ENCODE data around the gene TEX54. TPM values are rescaled to one million over a fixed set of nuclear protein-coding genes. Genes with fewer than 3 reads are reported as not detected.

Gene TEX54
- total RNA-seq, 5 donors from 2014 or later (not counting 1 experiment from before 2014, with no cell fraction given): not detected

GRCh38 chr11:62856333-62856895 is 23.8 kb upstream of the TEX54 start:
- no peaks in the 10 kb centered on the region for H3K9me3 Mint-ChIP-seq
- peak overlapping the region; percentile 93 to 98 (median 97) for H3K4me3 Mint-ChIP-seq
- H3K4me1 Mint-ChIP-seq: peaks cover 43 to 62% (median 59%) of the 10 kb centered on the region in 3 donors
- Histone ChIP-seq H3K9me3 (no peaks in the 10 kb centered on the region), H3K36me3 (ENCODE audit: control insufficient read depth in 2 of 2, extremely low read depth in 1 of 2, insufficient read depth in 1 of 2, low read length in 1 of 2) (peaks cover 0 to 31% of the 10 kb centered on the region in 2 donors), H3K4me1 (ENCODE audit: control insufficient read depth in 1 of 2, extremely low read depth in 1 of 2, insufficient read depth in 2 of 2, low read length in 2 of 2) (peaks cover 32 to 33% of the 10 kb centered on the region in 2 experiments), H3K27ac (ENCODE audit: low read length) (peak overlapping the region; percentile 62), H3K4me3 (ENCODE audit: control insufficient read depth in 1 of 2, extremely low read depth in 1 of 2, low read length in 1 of 2) (peak overlapping the region; percentile 81 to 100), H3K27me3 (replicated peaks in 1 of 2; ENCODE audit: control insufficient read depth in 2 of 2, extremely low read depth in 1 of 2, insufficient read depth in 2 of 2, low read length in 1 of 2) (no peaks in the 10 kb centered on the region)
- H3K36me3 Mint-ChIP-seq: peaks cover 38% of the 10 kb centered on the region
- no peak for ATAC-seq (replicated peaks in 1 of 4)
- no peaks in the 10 kb centered on the region for H3K27me3 Mint-ChIP-seq
- POLR2A ChIA-PET: interaction anchor here (0.5 to 3.4 kb wide), 27 partner anchors 8 to 711 kb away, joined by 3 to 23 read pairs (median 4); partner anchors contain the start of genes C11orf98 (in 2 of the 2), CSKMT (in 2 of the 2), LBHD1 (in 1 of the 2) and NXF1 (in 1 of the 2)
- CTCF ChIA-PET: interaction anchor here in 1 of 2 donors (0.6 to 2.8 kb wide), 13 partner anchors 8 to 282 kb away, joined by 3 to 19 read pairs (median 3); partner anchors contain the start of genes HNRNPUL2, SLC3A2, STX5 and TAF6L
- peak in 1 of 35 experiments; percentile 48 for DNase-seq
- H3K27ac Mint-ChIP-seq: peak overlapping the region; percentile 94 to 96
- 0% methylated on average over 11 of the region's 20 CpGs for WGBS (ENCODE audit: insufficient coverage)

- ATAC-seq (replicated peaks in 1 of 4): peak; percentile 89 to 94 (median 92)
- no peaks in the 10 kb centered on the region for H3K27me3 ChIP-seq (replicated peaks in 1 of 2; ENCODE audit: control insufficient read depth in 2 of 2, extremely low read depth in 1 of 2, insufficient read depth in 2 of 2, low read length in 1 of 2)
- H3K27ac ChIP-seq (ENCODE audit: low read length): peak overlapping the region; percentile 62
- H3K36me3 ChIP-seq (ENCODE audit: control insufficient read depth in 2 of 2, extremely low read depth in 1 of 2, insufficient read depth in 1 of 2, low read length in 1 of 2): peaks cover 0 to 33% of the 10 kb centered on the region in 2 donors
- Mint-ChIP-seq H3K27me3 (no peaks in the 10 kb centered on the region), H3K9me3 (no peaks in the 10 kb centered on the region), H3K4me3 (peak overlapping the region; percentile 93 to 98 (median 97)), H3K27ac (peak overlapping the region; percentile 94 to 96), H3K36me3 (peaks cover 38% of the 10 kb centered on the region), H3K4me1 (peaks cover 45 to 65% (median 63%) of the 10 kb centered on the region in 3 donors)
- no peaks in the 10 kb centered on the region for H3K9me3 ChIP-seq
- peaks cover 32 to 37% of the 10 kb centered on the region in 2 experiments for H3K4me1 ChIP-seq (ENCODE audit: control insufficient read depth in 1 of 2, extremely low read depth in 1 of 2, insufficient read depth in 2 of 2, low read length in 2 of 2)
- ChIA-PET POLR2A (interaction anchor here (0.5 to 6.5 kb wide), 34 partner anchors 9 to 711 kb away, joined by 3 to 71 read pairs (median 4); partner anchors contain the start of genes C11orf98 (in 2 of the 2), CSKMT (in 2 of the 2), STX5 (in 2 of the 2) and LBHD1 (in 1 of the 2)), CTCF (interaction anchor here in 1 of 2 donors (0.5 to 2.8 kb wide), 12 partner anchors 8 to 282 kb away, joined by 3 to 19 read pairs (median 4); partner anchors contain the start of genes B3GAT3, HNRNPUL2, SLC3A2 and ZBTB3)
- peak overlapping the region; percentile 81 to 100 for H3K4me3 ChIP-seq (ENCODE audit: control insufficient read depth in 1 of 2, extremely low read depth in 1 of 2, low read length in 1 of 2)
- 0% methylated on average over 51 of the region's 54 CpGs for WGBS (ENCODE audit: insufficient coverage)
- peak; percentile 93 to 99 (median 96) for DNase-seq
Measured at GRCh38 chr11:62855571-62856332, 23.1 kb upstream of the TEX54 start.

DNA sequence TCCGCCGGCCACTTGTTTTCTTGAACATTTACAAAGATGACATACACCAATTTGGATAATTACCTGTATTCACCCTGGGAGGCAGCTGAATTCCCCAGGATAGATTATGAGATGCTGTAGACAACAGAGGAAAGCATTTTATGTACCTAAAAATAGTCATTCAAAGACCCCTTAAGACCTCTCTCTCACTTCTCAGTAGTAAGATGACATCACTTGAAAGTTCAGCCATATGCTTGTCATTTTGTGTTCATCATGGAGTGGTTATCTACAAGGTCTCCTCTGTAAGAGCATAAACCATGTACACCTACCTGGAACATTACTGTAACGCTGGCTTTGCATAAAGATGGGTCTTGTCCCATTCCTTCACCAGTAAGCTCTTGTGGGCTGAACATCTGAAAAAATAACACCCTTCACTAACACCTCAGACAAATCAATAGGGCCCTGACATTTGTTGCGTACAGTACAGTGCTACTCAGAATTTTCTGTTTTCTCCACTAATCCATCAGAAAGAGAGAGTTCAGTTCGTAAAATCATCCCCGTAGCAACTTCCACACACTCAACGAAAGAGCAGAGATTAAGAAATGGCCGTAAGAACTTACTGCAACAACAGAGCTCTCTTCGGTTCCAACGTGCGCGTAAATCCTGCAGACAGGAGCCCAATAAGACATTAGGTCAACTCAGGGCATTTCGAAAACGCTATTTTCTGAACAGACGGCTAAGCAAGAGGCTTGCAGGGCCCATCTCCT is 22.4 kb upstream of the TEX54 start:
- peak overlapping the region; percentile 62 for H3K27ac ChIP-seq (ENCODE audit: low read length)
- Mint-ChIP-seq H3K4me3 (peak overlapping the region; percentile 93 to 98 (median 97)), H3K4me1 (peaks cover 45 to 65% (median 63%) of the 10 kb centered on the region in 3 donors), H3K27ac (peak overlapping the region; percentile 94 to 96), H3K27me3 (no peaks in the 10 kb centered on the region), H3K36me3 (peaks cover 38% of the 10 kb centered on the region), H3K9me3 (no peaks in the 10 kb centered on the region)
- H3K4me1 ChIP-seq (ENCODE audit: control insufficient read depth in 1 of 2, extremely low read depth in 1 of 2, insufficient read depth in 2 of 2, low read length in 2 of 2): peaks cover 32 to 40% of the 10 kb centered on the region in 2 experiments
- DNase-seq (peak in 1 of 35 experiments; percentile 26), ATAC-seq (replicated peaks in 1 of 4) (peak in 1 of 4 experiments; percentile 7)
- ChIA-PET CTCF (interaction anchor here (0.5 to 2.8 kb wide), 6 partner anchors 14 to 263 kb away, joined by 3 to 19 read pairs (median 4); partner anchors contain the start of genes B3GAT3 (in 1 of the 2) and ZBTB3 (in 1 of the 2)), POLR2A (interaction anchor here (0.5 to 6.5 kb wide), 31 partner anchors 11 to 349 kb away, joined by 3 to 71 read pairs (median 4); partner anchors contain the start of genes STX5 (in 2 of the 2), C11orf98 (in 1 of the 2), CSKMT (in 1 of the 2) and EEF1G (in 1 of the 2))
- H3K4me3 ChIP-seq (ENCODE audit: control insufficient read depth in 1 of 2, extremely low read depth in 1 of 2, low read length in 1 of 2): peak overlapping the region; percentile 81 to 100
- 0% methylated on average over 11 of the region's 15 CpGs for WGBS (ENCODE audit: insufficient coverage)
- no peaks in the 10 kb centered on the region for H3K9me3 ChIP-seq
- peaks cover 0 to 33% of the 10 kb centered on the region in 2 donors for H3K36me3 ChIP-seq (ENCODE audit: control insufficient read depth in 2 of 2, extremely low read depth in 1 of 2, insufficient read depth in 1 of 2, low read length in 1 of 2)
- H3K27me3 ChIP-seq (replicated peaks in 1 of 2; ENCODE audit: control insufficient read depth in 2 of 2, extremely low read depth in 1 of 2, insufficient read depth in 2 of 2, low read length in 1 of 2): no peaks in the 10 kb centered on the region

GRCh38 chr11:62854013-62854824 is 21.6 kb upstream of the TEX54 start:
- H3K4me1 ChIP-seq (ENCODE audit: control insufficient read depth in 1 of 2, extremely low read depth in 1 of 2, insufficient read depth in 2 of 2, low read length in 2 of 2): peaks cover 32 to 40% of the 10 kb centered on the region in 2 experiments
- peak overlapping the region; percentile 94 to 96 for H3K27ac Mint-ChIP-seq
- H3K36me3 Mint-ChIP-seq: peaks cover 38% of the 10 kb centered on the region
- POLR2A ChIA-PET: interaction anchor here (0.5 to 6.5 kb wide), 29 partner anchors 8 to 430 kb away, joined by 3 to 71 read pairs (median 4); partner anchors contain the start of genes C11orf98 (in 1 of the 2), CSKMT (in 1 of the 2), EEF1G (in 1 of the 2) and LBHD1 (in 1 of the 2)
- WGBS (ENCODE audit: insufficient coverage): no CpG with 5 or more reads among the region's 8 CpGs
- CTCF ChIA-PET: interaction anchor here (0.5 to 1.2 kb wide), 7 partner anchors 12 to 262 kb away, joined by 3 to 5 read pairs (median 3); partner anchors contain the start of gene SLC3A2 (in 1 of the 2)
- peaks cover 45 to 65% (median 63%) of the 10 kb centered on the region in 3 donors for H3K4me1 Mint-ChIP-seq
- peak overlapping the region; percentile 62 for H3K27ac ChIP-seq (ENCODE audit: low read length)
- peaks cover 0 to 33% of the 10 kb centered on the region in 2 donors for H3K36me3 ChIP-seq (ENCODE audit: control insufficient read depth in 2 of 2, extremely low read depth in 1 of 2, insufficient read depth in 1 of 2, low read length in 1 of 2)
- H3K27me3 Mint-ChIP-seq: no peaks in the 10 kb centered on the region
- H3K4me3 Mint-ChIP-seq: peak overlapping the region; percentile 93 to 98 (median 97)
- H3K27me3 ChIP-seq (replicated peaks in 1 of 2; ENCODE audit: control insufficient read depth in 2 of 2, extremely low read depth in 1 of 2, insufficient read depth in 2 of 2, low read length in 1 of 2): no peaks in the 10 kb centered on the region
- no peak for ATAC-seq (replicated peaks in 1 of 4)
- no peaks in the 10 kb centered on the region for H3K9me3 Mint-ChIP-seq
- no peaks in the 10 kb centered on the region for H3K9me3 ChIP-seq
- DNase-seq: no peak
- peak overlapping the region; percentile 81 to 100 for H3K4me3 ChIP-seq (ENCODE audit: control insufficient read depth in 1 of 2, extremely low read depth in 1 of 2, low read length in 1 of 2)

Data from T-cell (primary cell).